Measurements from ENCODE around the gene SPOCK1.

SPOCK1 gene

GRCh38 chr5:137186759-137187461, 312.2 kb downstream of the SPOCK1 start:
- FAIRE-seq, result no peak

- FAIRE-seq, result no peak
These were observed 313.9 kb downstream of the SPOCK1 start for GRCh38 chr5:137185193-137185592.

GRCh38 chr5:137184734-137185133, 314.4 kb downstream of the SPOCK1 start:
- no peak for FAIRE-seq

GRCh38 chr5:137182576-137182975, 316.6 kb downstream of the SPOCK1 start:
- FAIRE-seq, result no peak

GRCh38 chr5:137181667-137182066, 317.5 kb downstream of the SPOCK1 start:
- no peak for FAIRE-seq

- FAIRE-seq, result no peak
These were observed 319.9 kb downstream of the SPOCK1 start for GRCh38 chr5:137179203-137179602.

- FAIRE-seq, result no peak
These were observed 322.5 kb downstream of the SPOCK1 start for GRCh38 chr5:137176609-137177008.

GRCh38 chr5:137176126-137176525, 323.0 kb downstream of the SPOCK1 start:
- no peak for FAIRE-seq

GRCh38 chr5:137174196-137174595, 324.9 kb downstream of the SPOCK1 start:
- no peak for FAIRE-seq

GRCh38 chr5:137172258-137172657, 326.9 kb downstream of the SPOCK1 start:
- FAIRE-seq, result no peak

GRCh38 chr5:137167187-137167586, 331.9 kb downstream of the SPOCK1 start:
- no peak for FAIRE-seq

GRCh38 chr5:137164961-137165360, 334.2 kb downstream of the SPOCK1 start:
- FAIRE-seq, result no peak

- no peak for FAIRE-seq
These were observed 334.6 kb downstream of the SPOCK1 start for GRCh38 chr5:137164536-137164935.

- FAIRE-seq, result no peak
These were observed 340.4 kb downstream of the SPOCK1 start for GRCh38 chr5:137158691-137159090.

- FAIRE-seq, result no peak
These were observed 342.9 kb downstream of the SPOCK1 start for GRCh38 chr5:137156180-137156579.

GRCh38 chr5:137155261-137156000, 343.7 kb downstream of the SPOCK1 start:
- no peak for FAIRE-seq

GRCh38 chr5:137152616-137153015, 346.5 kb downstream of the SPOCK1 start:
- FAIRE-seq, result no peak

- FAIRE-seq, result no peak
These were observed 350.5 kb downstream of the SPOCK1 start for GRCh38 chr5:137148655-137149054.

GRCh38 chr5:137148159-137148558, 351.0 kb downstream of the SPOCK1 start:
- FAIRE-seq, result no peak

- FAIRE-seq, result no peak
These were observed 351.8 kb downstream of the SPOCK1 start for GRCh38 chr5:137147346-137147745.

GRCh38 chr5:137146402-137146890, 352.7 kb downstream of the SPOCK1 start:
- no peak for FAIRE-seq

- FAIRE-seq, result no peak
These were observed 353.4 kb downstream of the SPOCK1 start for GRCh38 chr5:137145721-137146120.

- no peak for FAIRE-seq
These were observed 354.5 kb downstream of the SPOCK1 start for GRCh38 chr5:137144656-137145055.

All from colon (tissue), 2 donors.